Measurements from ENCODE around the gene GJD3. TPM values are rescaled to one million over a fixed set of nuclear protein-coding genes. Genes with fewer than 3 reads are reported as not detected.
"Not testable (repeated sequence)": the region's sequence is repeated elsewhere in the genome, so short reads cannot be mapped to it uniquely, and the experiment has no call there.

GJD3 gene
- total RNA-seq, 1 donor from 2014 or later: 0.32 TPM

GRCh38 chr17:40407460-40407859, 42.9 kb upstream of the GJD3 start:
- DNase-seq (ENCODE audit: low spot score): no peak
- Mint-ChIP-seq H3K27ac (ENCODE audit: unreplicated experiment) (no peak overlapping the region), H3K27me3 (ENCODE audit: low read depth) (no peaks in the 10 kb centered on the region), H3K36me3 (ENCODE audit: low read depth) (no peaks in the 10 kb centered on the region), H3K9me3 (ENCODE audit: low read depth) (no peaks in the 10 kb centered on the region), H3K4me1 (ENCODE audit: low read depth) (no peaks in the 10 kb centered on the region), H3K4me3 (ENCODE audit: unreplicated experiment) (no peak overlapping the region)
- no peak for TF ChIP-seq CTCF (IDR thresholded peaks at IDR 0.05)

DNA sequence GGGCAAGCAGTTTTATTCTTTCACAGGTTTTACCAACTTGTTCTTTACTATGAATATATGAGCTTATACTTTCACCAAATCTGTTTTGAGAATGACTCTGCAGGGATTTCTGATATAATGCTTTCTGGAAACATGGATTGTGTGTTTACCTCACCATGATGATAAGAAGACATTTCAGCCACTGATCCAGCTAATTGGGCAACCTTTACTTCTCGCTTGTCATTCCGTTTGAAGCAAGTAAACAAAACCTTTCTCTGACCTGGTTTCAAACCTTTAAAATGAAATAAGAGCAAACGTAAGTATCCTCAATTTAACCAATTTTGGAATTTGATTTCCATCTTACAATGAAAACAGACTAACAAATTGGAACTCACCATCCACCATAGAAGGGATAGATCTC, 39.5 kb upstream of the GJD3 start:
- Mint-ChIP-seq H3K9me3 (ENCODE audit: low read depth) (no peaks in the 10 kb centered on the region), H3K4me1 (ENCODE audit: low read depth) (no peaks in the 10 kb centered on the region), H3K4me3 (ENCODE audit: unreplicated experiment) (no peak overlapping the region), H3K36me3 (ENCODE audit: low read depth) (no peaks in the 10 kb centered on the region), H3K27ac (ENCODE audit: unreplicated experiment) (no peak overlapping the region), H3K27me3 (ENCODE audit: low read depth) (no peaks in the 10 kb centered on the region)
- DNase-seq (ENCODE audit: low spot score): no peak
- no peak for TF ChIP-seq CTCF (IDR thresholded peaks at IDR 0.05)

DNA sequence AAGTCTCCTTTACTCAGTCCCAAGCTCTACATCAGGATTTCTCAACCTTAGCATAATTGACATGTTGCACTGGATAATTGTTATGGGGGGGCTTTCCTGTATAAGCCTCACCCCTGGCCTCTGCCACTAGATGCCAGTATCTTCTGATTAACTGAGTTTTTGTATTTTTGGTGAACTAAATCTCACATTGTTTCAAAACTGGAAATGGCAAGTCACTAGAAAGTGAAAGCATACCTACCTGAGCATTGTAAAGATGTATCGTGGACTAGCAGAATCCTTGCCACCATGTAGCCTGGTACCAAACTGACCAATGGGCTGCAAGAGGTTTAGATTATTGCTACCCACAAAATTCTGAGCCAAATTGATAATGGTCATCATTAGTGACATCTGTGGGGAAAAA, 38.1 kb upstream of the GJD3 start:
- Mint-ChIP-seq H3K27ac (ENCODE audit: unreplicated experiment) (no peak overlapping the region), H3K27me3 (ENCODE audit: low read depth) (no peaks in the 10 kb centered on the region), H3K9me3 (ENCODE audit: low read depth) (no peaks in the 10 kb centered on the region), H3K4me3 (ENCODE audit: unreplicated experiment) (no peak overlapping the region), H3K36me3 (ENCODE audit: low read depth) (no peaks in the 10 kb centered on the region), H3K4me1 (ENCODE audit: low read depth) (no peaks in the 10 kb centered on the region)
- peak; percentile 20 for TF ChIP-seq CTCF (IDR thresholded peaks at IDR 0.05)
- no peak for DNase-seq (ENCODE audit: low spot score)

DNA sequence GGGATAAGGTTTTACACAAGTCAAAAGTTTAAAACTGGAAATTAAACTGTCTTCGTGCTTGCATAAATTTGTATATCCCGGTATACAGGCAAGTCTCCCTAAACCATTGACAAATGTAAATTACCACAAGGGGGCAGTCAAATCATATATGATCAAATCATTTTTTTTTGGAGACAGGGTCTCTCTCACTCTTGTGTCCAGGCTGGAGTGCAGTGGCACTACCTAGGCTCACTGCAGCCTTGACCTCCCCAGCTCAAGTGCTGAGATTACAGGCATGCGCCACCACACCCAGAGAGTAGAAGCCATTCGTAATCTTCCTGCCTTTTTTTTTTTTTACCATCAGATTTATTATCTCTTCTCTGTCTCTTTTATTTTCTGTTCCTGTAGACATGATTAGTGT, 34.6 kb upstream of the GJD3 start:
- no peak overlapping the region for H3K27ac Mint-ChIP-seq (ENCODE audit: unreplicated experiment)
- H3K9me3 Mint-ChIP-seq (ENCODE audit: low read depth): no peaks in the 10 kb centered on the region
- DNase-seq (ENCODE audit: low spot score): no peak
- peaks cover 2% of the 10 kb centered on the region for H3K36me3 Mint-ChIP-seq (ENCODE audit: low read depth)
- H3K4me3 Mint-ChIP-seq (ENCODE audit: unreplicated experiment): no peak overlapping the region
- H3K27me3 Mint-ChIP-seq (ENCODE audit: low read depth): no peaks in the 10 kb centered on the region
- H3K4me1 Mint-ChIP-seq (ENCODE audit: low read depth): no peaks in the 10 kb centered on the region
- TF ChIP-seq CTCF (IDR thresholded peaks at IDR 0.05): peak; percentile 84

DNA sequence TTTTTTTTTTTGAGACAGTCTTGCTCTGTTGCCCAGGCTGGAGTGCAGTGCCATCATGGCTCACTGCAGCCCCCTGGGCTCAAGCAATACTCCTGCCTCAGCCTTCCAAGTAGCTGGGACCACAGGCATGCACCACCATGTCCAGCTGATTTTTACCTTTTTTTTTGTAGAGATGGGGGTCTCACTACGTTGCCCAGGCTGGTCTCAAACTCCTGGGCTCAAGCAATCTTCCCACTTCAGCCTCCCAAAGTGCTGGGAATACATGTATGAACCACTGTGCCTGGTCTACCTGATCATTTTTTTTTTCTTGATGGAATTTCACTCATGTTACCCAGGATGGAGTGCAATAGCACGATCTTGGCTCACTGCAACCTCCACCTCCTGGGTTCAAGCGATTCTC, 22.0 kb upstream of the GJD3 start:
- H3K4me3 Mint-ChIP-seq (ENCODE audit: unreplicated experiment); DNase-seq (ENCODE audit: low spot score); H3K9me3 Mint-ChIP-seq (ENCODE audit: low read depth); H3K36me3 Mint-ChIP-seq (ENCODE audit: low read depth); H3K4me1 Mint-ChIP-seq (ENCODE audit: low read depth); H3K27ac Mint-ChIP-seq (ENCODE audit: unreplicated experiment); H3K27me3 Mint-ChIP-seq (ENCODE audit: low read depth): not testable (repeated sequence)

GRCh38 chr17:40382251-40382650, 17.7 kb upstream of the GJD3 start:
- no peaks in the 10 kb centered on the region for H3K4me1 Mint-ChIP-seq (ENCODE audit: low read depth)
- no peak overlapping the region for H3K4me3 Mint-ChIP-seq (ENCODE audit: unreplicated experiment)
- no peaks in the 10 kb centered on the region for H3K27me3 Mint-ChIP-seq (ENCODE audit: low read depth)
- no peak overlapping the region for H3K27ac Mint-ChIP-seq (ENCODE audit: unreplicated experiment)
- TF ChIP-seq CTCF (IDR thresholded peaks at IDR 0.05): no peak
- H3K36me3 Mint-ChIP-seq (ENCODE audit: low read depth): no peaks in the 10 kb centered on the region
- H3K9me3 Mint-ChIP-seq (ENCODE audit: low read depth): no peaks in the 10 kb centered on the region
- no peak for DNase-seq (ENCODE audit: low spot score)
